Osteoblast (primary cell): ENCODE results near the gene TMEM183A. TPM values are rescaled to one million over a fixed set of nuclear protein-coding genes. Genes with fewer than 3 reads are reported as not detected.

Experiments
- DNase-seq: peaks from one replicate; pipeline ENCODE4 v3.0.0; 2011; ENCODE audit warnings: low spot score, mixed read lengths; ENCODE audit not compliant: insufficient read length; ENCODE audit errors: missing footprints
- H2AFZ ChIP-seq: 2 replicates; pipeline ENCODE4 v1.6.0; 2011; ENCODE audit warnings: mild to moderate bottlenecking, low read length
- H3K27ac ChIP-seq: 2 replicates; pipeline ENCODE4 v1.5.1; 2011; ENCODE audit warnings: mild to moderate bottlenecking, low read depth, low read length, moderate library complexity
- H3K27me3 ChIP-seq: 2 replicates; pipeline ENCODE4 v1.6.0; 2012; ENCODE audit warnings: mild to moderate bottlenecking, control low read depth, inconsistent platforms, low read length, moderate library complexity; ENCODE audit not compliant: insufficient read depth
- H3K36me3 ChIP-seq: 2 replicates; pipeline ENCODE4 v1.5.1; 2011; ENCODE audit warnings: mild to moderate bottlenecking, low read length, control low read depth, moderate library complexity; ENCODE audit not compliant: insufficient read depth
- H3K4me1 ChIP-seq: 2 replicates; pipeline ENCODE4 v1.5.1; 2011; ENCODE audit warnings: mild to moderate bottlenecking, low read length, control low read depth, moderate library complexity; ENCODE audit not compliant: insufficient read depth
- H3K4me2 ChIP-seq: 2 replicates; pipeline ENCODE4 v1.6.0; 2011; ENCODE audit warnings: mild to moderate bottlenecking, low read length; ENCODE audit not compliant: insufficient read depth
- H3K4me3 ChIP-seq: fragments of 200-600 bp; sonication (generic); 3 replicates; pipeline ENCODE4 v1.5.1; 2012; ENCODE audit warnings: mild to moderate bottlenecking, low read length, inconsistent platforms; ENCODE audit not compliant: insufficient read depth
- H3K79me2 ChIP-seq: 2 replicates; pipeline ENCODE4 v1.6.0; 2012; ENCODE audit warnings: mild to moderate bottlenecking, low read length, control low read depth, inconsistent platforms; ENCODE audit not compliant: insufficient read depth
- H3K9me3 ChIP-seq: 2 replicates; pipeline ENCODE4 v1.5.1; 2011; ENCODE audit warnings: low read depth, low read length, control low read depth
- H4K20me1 ChIP-seq: 2 replicates; pipeline ENCODE4 v1.6.0; 2012; ENCODE audit warnings: mild to moderate bottlenecking, low read length, control low read depth; ENCODE audit not compliant: insufficient read depth
- total RNA-seq: library from RNA; depleted of rRNA; stranded (reverse); fragments of >200 nt; gene quantifications from 2 replicates; pipeline ENCODE4 v1.2.3, GENCODE V29; 2012
- TF ChIP-seq, protein P1 (sequence below): IDR thresholded peaks from 2 replicates; pipeline ENCODE4 v1.5.1; 2011; ENCODE audit warnings: mild to moderate bottlenecking, low read depth, low read length, moderate library complexity; ENCODE audit errors: extremely low read depth

TMEM183A gene
- total RNA-seq, 1 donor = 118 TPM

DNA sequence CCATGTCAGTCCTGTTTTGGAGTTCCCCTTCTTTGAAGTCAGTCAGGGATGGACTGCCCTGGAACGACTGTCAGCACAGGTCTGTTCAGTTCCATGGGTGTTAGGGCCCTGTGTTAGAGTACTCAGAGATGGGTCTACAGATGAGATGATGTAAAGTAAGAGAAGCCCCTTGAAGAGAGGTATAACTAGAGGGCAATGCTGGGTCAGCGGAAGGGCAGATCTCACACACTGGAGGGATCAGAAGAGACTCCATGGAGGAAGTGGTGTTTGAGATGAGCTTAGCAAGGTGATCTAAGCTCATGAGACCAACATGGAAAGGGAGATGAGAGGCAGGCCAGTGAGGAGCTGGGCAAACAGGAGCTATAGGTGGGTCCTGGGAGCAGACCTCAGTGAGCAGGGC is 26.7 kb downstream of the TMEM183A start:
- H3K4me2 ChIP-seq = no peak overlapping the region

DNA sequence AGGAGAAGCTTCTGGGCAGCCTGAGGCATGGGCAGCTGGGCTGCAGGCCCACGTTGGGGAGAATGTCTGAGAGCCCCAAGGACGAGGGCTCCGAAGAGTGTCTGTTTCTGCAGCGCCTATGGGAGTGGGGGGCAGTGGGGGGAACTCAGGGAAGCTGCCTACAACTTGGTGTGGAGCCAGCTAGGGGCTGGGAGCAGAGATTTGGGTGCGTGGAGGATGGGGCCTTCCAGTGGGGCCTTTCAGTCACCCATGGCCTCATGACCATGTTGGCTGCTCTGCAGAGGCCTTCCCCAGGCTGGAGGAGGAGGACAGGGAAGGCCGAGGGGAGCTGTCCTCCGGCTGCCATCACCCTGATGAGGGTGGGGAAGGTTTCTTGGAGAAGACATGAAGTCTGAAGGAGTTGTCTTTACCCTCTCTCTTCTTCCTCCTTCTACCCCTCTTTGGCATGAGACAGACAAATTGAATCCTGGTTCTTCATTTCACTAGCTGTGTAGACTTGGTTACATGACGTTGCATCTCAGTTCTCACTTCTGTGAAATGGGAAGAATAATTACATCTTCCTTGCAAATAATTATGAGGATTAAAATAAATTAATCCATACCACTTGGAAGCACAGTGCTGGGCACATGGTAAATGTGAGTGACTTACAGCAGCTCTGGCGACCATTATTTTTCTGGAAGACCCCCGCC is 27.4 kb downstream of the TMEM183A start:
- Histone ChIP-seq H3K4me1 (peaks cover 17% of the 10 kb centered on the region), H3K4me3 (no peak overlapping the region), H3K4me2 (no peak overlapping the region), H3K9me3 (no peaks in the 10 kb centered on the region), H3K36me3 (no peaks in the 10 kb centered on the region), H3K27me3 (no peaks in the 10 kb centered on the region), H3K27ac (no peak overlapping the region), H4K20me1 (no peaks in the 10 kb centered on the region), H3K79me2 (no peaks in the 10 kb centered on the region), H2AFZ (no peak overlapping the region)
- DNase-seq = no peak
- TF ChIP-seq, protein P1, sequence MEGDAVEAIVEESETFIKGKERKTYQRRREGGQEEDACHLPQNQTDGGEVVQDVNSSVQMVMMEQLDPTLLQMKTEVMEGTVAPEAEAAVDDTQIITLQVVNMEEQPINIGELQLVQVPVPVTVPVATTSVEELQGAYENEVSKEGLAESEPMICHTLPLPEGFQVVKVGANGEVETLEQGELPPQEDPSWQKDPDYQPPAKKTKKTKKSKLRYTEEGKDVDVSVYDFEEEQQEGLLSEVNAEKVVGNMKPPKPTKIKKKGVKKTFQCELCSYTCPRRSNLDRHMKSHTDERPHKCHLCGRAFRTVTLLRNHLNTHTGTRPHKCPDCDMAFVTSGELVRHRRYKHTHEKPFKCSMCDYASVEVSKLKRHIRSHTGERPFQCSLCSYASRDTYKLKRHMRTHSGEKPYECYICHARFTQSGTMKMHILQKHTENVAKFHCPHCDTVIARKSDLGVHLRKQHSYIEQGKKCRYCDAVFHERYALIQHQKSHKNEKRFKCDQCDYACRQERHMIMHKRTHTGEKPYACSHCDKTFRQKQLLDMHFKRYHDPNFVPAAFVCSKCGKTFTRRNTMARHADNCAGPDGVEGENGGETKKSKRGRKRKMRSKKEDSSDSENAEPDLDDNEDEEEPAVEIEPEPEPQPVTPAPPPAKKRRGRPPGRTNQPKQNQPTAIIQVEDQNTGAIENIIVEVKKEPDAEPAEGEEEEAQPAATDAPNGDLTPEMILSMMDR = no peak

More for the DNA sequence above, 26.7 kb downstream of the TMEM183A start:
- Histone ChIP-seq H4K20me1 (no peaks in the 10 kb centered on the region), H2AFZ (no peak overlapping the region), H3K79me2 (no peaks in the 10 kb centered on the region), H3K4me1 (peaks cover 15% of the 10 kb centered on the region), H3K27me3 (no peaks in the 10 kb centered on the region), H3K36me3 (no peaks in the 10 kb centered on the region), H3K4me3 (no peak overlapping the region), H3K9me3 (no peaks in the 10 kb centered on the region), H3K27ac (no peak overlapping the region)
- TF ChIP-seq, protein P1 = no peak
- DNase-seq = peak; percentile 57

DNA sequence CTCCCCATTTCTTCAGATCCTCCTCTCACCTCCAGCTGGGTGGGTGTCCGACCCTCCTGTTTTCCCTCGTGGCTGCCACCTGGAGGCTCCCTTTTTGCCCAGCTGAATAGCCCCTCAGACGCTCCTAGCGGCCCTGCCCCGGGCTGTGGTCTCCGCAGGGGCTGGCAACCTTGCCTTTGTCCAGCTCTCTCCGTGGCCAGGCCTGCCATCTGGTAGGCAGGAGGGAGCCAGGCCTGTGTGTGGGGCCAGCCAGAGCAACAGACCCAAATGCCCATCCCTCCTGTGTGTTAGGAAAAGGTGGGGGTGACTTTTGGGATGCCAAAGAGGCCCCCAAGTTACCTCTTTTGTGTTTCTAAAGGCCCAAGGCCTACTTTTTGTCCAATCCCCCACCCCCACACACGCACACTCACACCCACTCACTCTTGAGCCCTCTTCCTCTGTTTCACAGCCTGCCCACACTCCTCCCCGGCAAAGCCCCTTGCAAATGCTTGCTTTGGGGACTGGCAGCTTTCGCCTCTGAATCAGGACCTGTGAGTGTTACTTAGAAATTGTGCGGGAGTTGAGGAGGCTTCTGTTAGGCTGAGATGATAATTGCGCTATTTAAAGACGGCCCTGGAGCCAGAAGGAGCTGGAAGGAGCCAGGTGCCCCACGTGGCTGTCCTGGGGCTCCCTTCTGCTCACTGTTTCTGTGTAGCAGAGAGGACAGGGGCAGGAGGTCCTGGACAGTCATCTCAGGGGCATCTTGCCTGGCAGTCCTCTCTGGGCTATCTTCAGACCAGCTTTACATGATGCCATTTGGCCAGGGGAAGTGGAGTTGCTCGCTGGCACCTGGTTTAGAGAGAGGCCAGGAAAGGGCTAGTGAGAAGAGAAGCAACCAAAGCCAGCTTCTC is 28.2 kb downstream of the TMEM183A start:
- no peaks in the 10 kb centered on the region for H3K36me3 ChIP-seq

More for the DNA sequence above, 28.2 kb downstream of the TMEM183A start:
- H3K9me3 ChIP-seq = no peaks in the 10 kb centered on the region
- H4K20me1 ChIP-seq = no peaks in the 10 kb centered on the region
- peaks cover 17% of the 10 kb centered on the region for H3K4me1 ChIP-seq
- H3K4me2 ChIP-seq = no peak overlapping the region
- TF ChIP-seq, protein P1 = no peak
- H3K4me3 ChIP-seq = no peak overlapping the region
- peak; percentile 63 for DNase-seq
- no peak overlapping the region for H2AFZ ChIP-seq
- H3K27ac ChIP-seq = no peak overlapping the region
- no peaks in the 10 kb centered on the region for H3K79me2 ChIP-seq
- no peaks in the 10 kb centered on the region for H3K27me3 ChIP-seq
